ENCODE results near the gene NLK. TPM values are rescaled to one million over a fixed set of nuclear protein-coding genes. Genes with fewer than 3 reads are reported as not detected.

The NLK gene
- total and polyA plus RNA-seq, 10 of the 15 experiments (the other 5 are each of a cell fraction or from before 2014, with no cell fraction given) = 5.0 to 22.9 (median 15.0) TPM

DNA sequence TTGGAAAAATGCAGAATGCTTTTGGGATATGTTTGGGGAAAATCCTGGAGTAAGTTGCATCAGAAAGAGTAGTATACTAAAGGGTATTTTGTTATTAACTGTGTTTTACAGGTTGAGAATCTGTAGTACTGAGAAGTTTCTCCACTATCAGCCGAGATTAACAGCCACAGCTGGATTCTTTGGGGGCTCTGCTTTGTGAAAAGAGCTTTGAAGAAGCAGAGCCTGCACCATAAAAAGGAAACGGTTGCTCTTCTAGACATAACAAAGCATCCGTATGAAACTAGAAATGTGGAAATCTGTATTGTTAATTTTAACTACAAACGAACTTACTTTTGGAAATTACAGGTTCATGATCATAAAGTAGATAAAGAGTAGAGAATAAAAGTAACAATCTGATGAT lies 5.3 kb downstream of the NLK start:
- in situ Hi-C loops (cut with MboI) = loop anchor here (10.0 kb wide), 1 partner anchor 503 kb away; no protein-coding TSS in a partner anchor
- H2AFZ ChIP-seq (ENCODE audit: control insufficient read depth, low read depth, low read length) = no peak overlapping the region
- ATAC-seq (no peak), FAIRE-seq (no peak), DNase-seq (ENCODE audit: low read depth, low spot score) (no peak)
- no peaks in the 10 kb centered on the region for H3K36me3 ChIP-seq (ENCODE audit: control insufficient read depth in 2 of 2, insufficient read depth in 2 of 2, low read length in 1 of 2)
- H3K4me1 ChIP-seq (ENCODE audit: control insufficient read depth, insufficient read depth, low read length) = peaks cover 17% of the 10 kb centered on the region
- H3K9me3 ChIP-seq (replicated peaks; ENCODE audit: control insufficient read depth, insufficient read depth, low read length) = no peaks in the 10 kb centered on the region
- no peak overlapping the region for H3K27ac ChIP-seq (ENCODE audit: control insufficient read depth, insufficient read depth)
- H3K9ac ChIP-seq (ENCODE audit: control insufficient read depth, insufficient read depth, low read length) = no peak overlapping the region
- no peaks in the 10 kb centered on the region for H4K20me1 ChIP-seq (ENCODE audit: control insufficient read depth, insufficient read depth)
- intact Hi-C loops (cut with micrococcal nuclease; ENCODE audit: unreplicated experiment) = loop anchor here (5.0 kb wide), 1 partner anchor 69 kb away; no protein-coding TSS in a partner anchor
- ChIA-PET RAD21 (ENCODE audit: unreplicated experiment) (interaction anchor here (1.0 to 1.1 kb wide), 2 partner anchors 10 to 17 kb away, joined by 3 read pairs; no protein-coding TSS in a partner anchor), SMC1A (ENCODE audit: uncharacterized antibody, unreplicated experiment) (interaction anchor here (1.1 to 10.0 kb wide), 6 partner anchors 8 to 102 kb away, joined by 3 to 72 read pairs (median 4); no protein-coding TSS in a partner anchor), CTCF (interaction anchor here (1.0 to 1.6 kb wide), 4 partner anchors 10 to 34 kb away, joined by 3 to 8 read pairs (median 3); no protein-coding TSS in a partner anchor), POLR2A (interaction anchor here (1.5 kb wide), 1 partner anchor 10 kb away, joined by 6 read pairs; no protein-coding TSS in a partner anchor)
- H3K4me3 ChIP-seq = peak overlapping the region; percentile 2; the same call in 1 of the 2 replicates
- TF ChIP-seq, protein P1, sequence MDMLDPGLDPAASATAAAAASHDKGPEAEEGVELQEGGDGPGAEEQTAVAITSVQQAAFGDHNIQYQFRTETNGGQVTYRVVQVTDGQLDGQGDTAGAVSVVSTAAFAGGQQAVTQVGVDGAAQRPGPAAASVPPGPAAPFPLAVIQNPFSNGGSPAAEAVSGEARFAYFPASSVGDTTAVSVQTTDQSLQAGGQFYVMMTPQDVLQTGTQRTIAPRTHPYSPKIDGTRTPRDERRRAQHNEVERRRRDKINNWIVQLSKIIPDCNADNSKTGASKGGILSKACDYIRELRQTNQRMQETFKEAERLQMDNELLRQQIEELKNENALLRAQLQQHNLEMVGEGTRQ (IDR thresholded peaks at IDR 0.05; ENCODE audit: borderline replicate concordance, low read depth, low read length) = no peak
- TF ChIP-seq RAD51 (IDR thresholded peaks at IDR 0.05) (no peak), CREB1 (IDR thresholded peaks at IDR 0.05; ENCODE audit: low read depth) (no peak), IRF5 (IDR thresholded peaks at IDR 0.05; ENCODE audit: borderline replicate concordance) (no peak), TCF12 (IDR thresholded peaks at IDR 0.05; ENCODE audit: low read depth, low read length) (no peak), SIX5 (IDR thresholded peaks at IDR 0.05; ENCODE audit: low read depth, low read length, severe bottlenecking) (no peak), NR2C2 (IDR thresholded peaks at IDR 0.05; ENCODE audit: borderline replicate concordance, control insufficient read depth, insufficient read length, low read depth) (no peak), IKZF1 (conservative IDR thresholded peaks at IDR 0.05) (no peak)
- no peaks in the 10 kb centered on the region for H3K27me3 ChIP-seq (replicated peaks in 1 of 2; ENCODE audit: control insufficient read depth in 2 of 2, insufficient read depth in 2 of 2, low read length in 1 of 2)
- 90% methylated on average over 4 of the region's 4 CpGs for WGBS (ENCODE audit: insufficient coverage, insufficient replicate concordance, low lambda C conversion rate, missing lambda C conversion rate)
- H3K79me2 ChIP-seq (ENCODE audit: control insufficient read depth, insufficient read depth, low read length) = peaks cover 53% of the 10 kb centered on the region
- H3K4me2 ChIP-seq (ENCODE audit: control insufficient read depth, insufficient read depth) = no peak overlapping the region; the same call in 1 of the 2 replicates
- BruUV-seq (replicated peaks) = no TSS peak

All from GM12878 (cell line).